ENCODE measurements around the gene TCF3. TPM values are rescaled to one million over a fixed set of nuclear protein-coding genes. Genes with fewer than 3 reads are reported as not detected.
"Not testable (repeated sequence)": the region's sequence is repeated elsewhere in the genome, so short reads cannot be mapped to it uniquely, and the experiment has no call there.

TCF3 gene
- polyA plus RNA-seq, 2 donors: 23.1 to 27.1 TPM

GRCh38 chr19:1646659-1647453 lies 5.6 kb downstream of the TCF3 start:
- Histone ChIP-seq H3K4me1 (ENCODE audit: control insufficient read depth in 2 of 2, insufficient read depth in 2 of 2, low read length in 1 of 2) (peaks cover 4 to 7% of the 10 kb centered on the region in 2 donors), H3K27ac (ENCODE audit: low read depth in 2 of 2, low read length in 1 of 2) (no peak overlapping the region), H3K27me3 (ENCODE audit: control insufficient read depth in 1 of 2, insufficient read depth in 2 of 2, low read length in 2 of 2) (no peaks in the 10 kb centered on the region), H3K4me3 (ENCODE audit: low read depth in 1 of 2, low read length in 2 of 2) (no peak overlapping the region), H3K36me3 (ENCODE audit: control insufficient read depth in 2 of 2, insufficient read depth in 2 of 2, low read length in 1 of 2) (peaks cover 0 to 16% of the 10 kb centered on the region in 2 donors), H3K9me3 (ENCODE audit: control insufficient read depth in 2 of 2, insufficient read depth in 1 of 2, low read depth in 1 of 2, low read length in 1 of 2) (no peaks in the 10 kb centered on the region)
- 66 to 74% methylated on average over 29 of the region's 29 CpGs for WGBS, 2 donors

- H3K27ac ChIP-seq (ENCODE audit: low read depth in 2 of 2, low read length in 1 of 2): no peak overlapping the region
- H3K36me3 ChIP-seq (ENCODE audit: control insufficient read depth in 2 of 2, insufficient read depth in 2 of 2, low read length in 1 of 2): peaks cover 0 to 16% of the 10 kb centered on the region in 2 donors
- H3K9me3 ChIP-seq (ENCODE audit: control insufficient read depth in 2 of 2, insufficient read depth in 1 of 2, low read depth in 1 of 2, low read length in 1 of 2): no peaks in the 10 kb centered on the region
- WGBS, 2 donors: 91 to 92% methylated on average over 24 of the region's 24 CpGs
- H3K4me1 ChIP-seq (ENCODE audit: control insufficient read depth in 2 of 2, insufficient read depth in 2 of 2, low read length in 1 of 2): peaks cover 4 to 7% of the 10 kb centered on the region in 2 donors
- H3K4me3 ChIP-seq (ENCODE audit: low read depth in 1 of 2, low read length in 2 of 2): no peak overlapping the region
- H3K27me3 ChIP-seq (ENCODE audit: control insufficient read depth in 1 of 2, insufficient read depth in 2 of 2, low read length in 2 of 2): no peaks in the 10 kb centered on the region
Observed at GRCh38 chr19:1646149-1646548, 6.3 kb downstream of the TCF3 start.

GRCh38 chr19:1645299-1645698 lies 7.1 kb downstream of the TCF3 start:
- peaks cover 4% of the 10 kb centered on the region in 2 donors for H3K4me1 ChIP-seq (ENCODE audit: control insufficient read depth in 2 of 2, insufficient read depth in 2 of 2, low read length in 1 of 2)
- no peak overlapping the region for H3K4me3 ChIP-seq (ENCODE audit: low read depth in 1 of 2, low read length in 2 of 2)
- H3K27ac ChIP-seq (ENCODE audit: low read depth in 2 of 2, low read length in 1 of 2): no peak overlapping the region
- H3K36me3 ChIP-seq (ENCODE audit: control insufficient read depth in 2 of 2, insufficient read depth in 2 of 2, low read length in 1 of 2): peaks cover 0 to 16% of the 10 kb centered on the region in 2 donors
- H3K27me3 ChIP-seq (ENCODE audit: control insufficient read depth in 1 of 2, insufficient read depth in 2 of 2, low read length in 2 of 2): no peaks in the 10 kb centered on the region
- H3K9me3 ChIP-seq (ENCODE audit: control insufficient read depth in 2 of 2, insufficient read depth in 1 of 2, low read depth in 1 of 2, low read length in 1 of 2): no peaks in the 10 kb centered on the region
- whole genome bisulfite sequencing, 2 donors: 92 to 94% methylated on average over 23 of the region's 23 CpGs

GRCh38 chr19:1644070-1644469 lies 8.3 kb downstream of the TCF3 start:
- Histone ChIP-seq H3K4me3 (ENCODE audit: low read depth in 1 of 2, low read length in 2 of 2) (no peak overlapping the region), H3K9me3 (ENCODE audit: control insufficient read depth in 2 of 2, insufficient read depth in 1 of 2, low read depth in 1 of 2, low read length in 1 of 2) (no peaks in the 10 kb centered on the region), H3K27me3 (ENCODE audit: control insufficient read depth in 1 of 2, insufficient read depth in 2 of 2, low read length in 2 of 2) (no peaks in the 10 kb centered on the region), H3K4me1 (ENCODE audit: control insufficient read depth in 2 of 2, insufficient read depth in 2 of 2, low read length in 1 of 2) (peaks cover 4% of the 10 kb centered on the region in 2 donors), H3K36me3 (ENCODE audit: control insufficient read depth in 2 of 2, insufficient read depth in 2 of 2, low read length in 1 of 2) (peaks cover 0 to 16% of the 10 kb centered on the region in 2 donors), H3K27ac (ENCODE audit: low read depth in 2 of 2, low read length in 1 of 2) (no peak overlapping the region)
- WGBS, 2 donors: 93 to 95% methylated on average over 16 of the region's 16 CpGs

GRCh38 chr19:1640893-1641448 lies 11.4 kb downstream of the TCF3 start:
- 87 to 91% methylated on average over 10 of the region's 10 CpGs for WGBS, 2 donors
- H3K9me3 ChIP-seq (ENCODE audit: control insufficient read depth in 2 of 2, insufficient read depth in 1 of 2, low read depth in 1 of 2, low read length in 1 of 2); H3K4me1 ChIP-seq (ENCODE audit: control insufficient read depth in 2 of 2, insufficient read depth in 2 of 2, low read length in 1 of 2); H3K27me3 ChIP-seq (ENCODE audit: control insufficient read depth in 1 of 2, insufficient read depth in 2 of 2, low read length in 2 of 2); H3K4me3 ChIP-seq (ENCODE audit: low read depth in 1 of 2, low read length in 2 of 2); H3K36me3 ChIP-seq (ENCODE audit: control insufficient read depth in 2 of 2, insufficient read depth in 2 of 2, low read length in 1 of 2); H3K27ac ChIP-seq (ENCODE audit: low read depth in 2 of 2, low read length in 1 of 2): not testable (repeated sequence)

GRCh38 chr19:1636325-1637236 lies 15.8 kb downstream of the TCF3 start:
- no peak overlapping the region for H3K4me3 ChIP-seq (ENCODE audit: low read depth in 1 of 2, low read length in 2 of 2)

GRCh38 chr19:1634938-1635243 lies 17.5 kb downstream of the TCF3 start:
- peaks cover 0 to 4% of the 10 kb centered on the region in 2 donors for H3K4me1 ChIP-seq (ENCODE audit: control insufficient read depth in 2 of 2, insufficient read depth in 2 of 2, low read length in 1 of 2)
- H3K27me3 ChIP-seq (ENCODE audit: control insufficient read depth in 1 of 2, insufficient read depth in 2 of 2, low read length in 2 of 2): no peaks in the 10 kb centered on the region
- 98 to 100% methylated on average over 5 of the region's 5 CpGs for WGBS, 2 donors
- no peak overlapping the region for H3K27ac ChIP-seq (ENCODE audit: low read depth in 2 of 2, low read length in 1 of 2)
- H3K4me3 ChIP-seq (ENCODE audit: low read depth in 1 of 2, low read length in 2 of 2): no peak overlapping the region
- peaks cover 0 to 5% of the 10 kb centered on the region in 2 donors for H3K9me3 ChIP-seq (ENCODE audit: control insufficient read depth in 2 of 2, insufficient read depth in 1 of 2, low read depth in 1 of 2, low read length in 1 of 2)
- H3K36me3 ChIP-seq (ENCODE audit: control insufficient read depth in 2 of 2, insufficient read depth in 2 of 2, low read length in 1 of 2): peaks cover 4 to 10% of the 10 kb centered on the region in 2 donors

More at GRCh38 chr19:1636325-1637236, 15.8 kb downstream of the TCF3 start:
- Histone ChIP-seq H3K36me3 (ENCODE audit: control insufficient read depth in 2 of 2, insufficient read depth in 2 of 2, low read length in 1 of 2) (peaks cover 4 to 10% of the 10 kb centered on the region in 2 donors), H3K27me3 (ENCODE audit: control insufficient read depth in 1 of 2, insufficient read depth in 2 of 2, low read length in 2 of 2) (no peaks in the 10 kb centered on the region), H3K27ac (ENCODE audit: low read depth in 2 of 2, low read length in 1 of 2) (no peak overlapping the region), H3K9me3 (ENCODE audit: control insufficient read depth in 2 of 2, insufficient read depth in 1 of 2, low read depth in 1 of 2, low read length in 1 of 2) (peaks cover 0 to 5% of the 10 kb centered on the region in 2 donors), H3K4me1 (ENCODE audit: control insufficient read depth in 2 of 2, insufficient read depth in 2 of 2, low read length in 1 of 2) (peaks cover 0 to 4% of the 10 kb centered on the region in 2 donors)
- WGBS, 2 donors: 97% methylated on average over 34 of the region's 34 CpGs

GRCh38 chr19:1634242-1634937 lies 18.0 kb downstream of the TCF3 start:
- H3K36me3 ChIP-seq (ENCODE audit: control insufficient read depth in 2 of 2, insufficient read depth in 2 of 2, low read length in 1 of 2): peaks cover 4 to 10% of the 10 kb centered on the region in 2 donors
- 93 to 95% methylated on average over 19 of the region's 19 CpGs for WGBS, 2 donors
- H3K4me1 ChIP-seq (ENCODE audit: control insufficient read depth in 2 of 2, insufficient read depth in 2 of 2, low read length in 1 of 2): peaks cover 0 to 4% of the 10 kb centered on the region in 2 donors
- H3K4me3 ChIP-seq (ENCODE audit: low read depth in 1 of 2, low read length in 2 of 2): no peak overlapping the region
- H3K27ac ChIP-seq (ENCODE audit: low read depth in 2 of 2, low read length in 1 of 2): no peak overlapping the region
- no peaks in the 10 kb centered on the region for H3K27me3 ChIP-seq (ENCODE audit: control insufficient read depth in 1 of 2, insufficient read depth in 2 of 2, low read length in 2 of 2)
- H3K9me3 ChIP-seq (ENCODE audit: control insufficient read depth in 2 of 2, insufficient read depth in 1 of 2, low read depth in 1 of 2, low read length in 1 of 2): peaks cover 0 to 5% of the 10 kb centered on the region in 2 donors

GRCh38 chr19:1633269-1633826 lies 19.1 kb downstream of the TCF3 start:
- H3K27ac ChIP-seq (ENCODE audit: low read depth in 2 of 2, low read length in 1 of 2): no peak overlapping the region
- WGBS, 2 donors: 89% methylated on average over 10 to 11 of the region's 11 CpGs
- peaks cover 4 to 10% of the 10 kb centered on the region in 2 donors for H3K36me3 ChIP-seq (ENCODE audit: control insufficient read depth in 2 of 2, insufficient read depth in 2 of 2, low read length in 1 of 2)
- H3K4me1 ChIP-seq (ENCODE audit: control insufficient read depth in 2 of 2, insufficient read depth in 2 of 2, low read length in 1 of 2): peaks cover 0 to 4% of the 10 kb centered on the region in 2 donors
- H3K9me3 ChIP-seq (ENCODE audit: control insufficient read depth in 2 of 2, insufficient read depth in 1 of 2, low read depth in 1 of 2, low read length in 1 of 2): peaks cover 0 to 5% of the 10 kb centered on the region in 2 donors
- no peaks in the 10 kb centered on the region for H3K27me3 ChIP-seq (ENCODE audit: control insufficient read depth in 1 of 2, insufficient read depth in 2 of 2, low read length in 2 of 2)
- H3K4me3 ChIP-seq (ENCODE audit: low read depth in 1 of 2, low read length in 2 of 2): no peak overlapping the region

Data from esophagus (tissue), 2 donors.